Measurements from ENCODE around the gene SMOC1.

Gene SMOC1

DNA sequence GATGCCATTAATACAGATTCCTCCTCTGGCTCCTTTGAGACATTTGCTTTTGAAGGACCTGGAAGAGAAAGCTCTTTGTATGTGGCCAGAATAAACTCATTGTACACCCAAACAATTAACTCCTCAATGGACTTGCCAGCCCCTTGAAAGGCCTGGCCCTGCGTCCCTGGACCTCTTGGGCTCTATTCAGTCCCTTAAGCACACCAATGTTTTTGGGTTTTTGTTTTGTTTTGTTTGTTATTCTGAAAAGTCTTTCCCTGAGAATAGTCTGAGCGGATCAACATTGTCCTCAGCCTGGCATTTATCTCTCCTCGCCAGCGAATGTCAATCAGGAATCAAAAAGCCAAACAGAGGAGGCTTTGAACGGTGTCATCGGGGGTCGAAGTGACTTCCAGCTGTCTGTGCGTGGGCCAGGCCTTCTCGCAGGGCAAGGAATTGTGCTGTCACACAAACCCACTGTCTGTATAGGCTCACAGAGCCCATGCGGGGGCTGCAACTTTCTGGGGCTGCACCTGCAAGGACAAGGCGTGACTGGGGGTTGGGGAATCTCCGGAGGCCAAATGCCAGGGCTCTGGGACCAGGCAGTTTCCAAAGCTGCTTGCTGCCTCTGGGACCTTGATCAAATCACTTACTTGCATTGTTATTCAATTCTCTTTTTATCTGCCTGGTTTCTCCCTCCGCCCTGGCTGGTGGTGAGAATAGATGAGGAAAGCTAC lies 108.3 kb downstream of the SMOC1 start:
- DNase-seq, result no peak

DNA sequence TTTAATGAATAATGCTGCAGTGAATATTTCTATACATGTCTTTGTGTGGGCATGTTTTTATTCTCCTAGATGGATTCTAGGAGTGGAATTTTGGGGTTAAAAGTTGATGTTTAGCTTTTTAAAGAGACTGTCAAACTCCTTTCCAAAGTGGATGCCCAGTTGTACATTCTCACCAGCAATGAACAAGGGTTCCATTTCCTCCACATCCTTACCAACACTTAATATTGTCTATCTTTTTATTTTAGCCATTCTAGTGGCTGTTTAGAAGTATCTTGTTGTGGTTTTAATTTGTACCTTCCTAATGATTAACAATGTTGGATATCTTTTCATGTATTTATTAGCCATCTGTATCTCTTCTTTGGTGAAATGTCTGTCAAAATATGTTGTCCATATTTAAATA lies 109.8 kb downstream of the SMOC1 start:
- DNase-seq, result no peak

DNA sequence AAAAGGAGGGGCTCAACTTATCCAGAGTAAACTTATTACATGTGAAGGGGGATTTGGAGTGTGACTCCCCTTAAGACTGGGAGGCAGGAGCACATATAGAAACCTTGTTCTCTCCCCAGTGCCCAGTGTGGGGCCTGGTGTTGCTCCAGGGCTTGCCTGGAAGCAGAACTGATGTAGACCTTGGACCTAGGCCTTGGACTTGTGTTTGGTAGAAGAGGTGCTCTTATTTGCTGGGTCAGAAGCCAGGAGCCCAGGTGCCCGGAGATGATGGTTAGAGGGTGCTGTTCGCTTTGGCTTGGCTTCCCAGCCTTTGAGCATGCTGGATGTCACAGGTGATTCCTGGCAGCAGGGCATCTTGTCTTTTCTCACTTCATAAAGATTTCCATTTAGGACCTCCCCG lies 110.4 kb downstream of the SMOC1 start:
- no peak for DNase-seq

DNA sequence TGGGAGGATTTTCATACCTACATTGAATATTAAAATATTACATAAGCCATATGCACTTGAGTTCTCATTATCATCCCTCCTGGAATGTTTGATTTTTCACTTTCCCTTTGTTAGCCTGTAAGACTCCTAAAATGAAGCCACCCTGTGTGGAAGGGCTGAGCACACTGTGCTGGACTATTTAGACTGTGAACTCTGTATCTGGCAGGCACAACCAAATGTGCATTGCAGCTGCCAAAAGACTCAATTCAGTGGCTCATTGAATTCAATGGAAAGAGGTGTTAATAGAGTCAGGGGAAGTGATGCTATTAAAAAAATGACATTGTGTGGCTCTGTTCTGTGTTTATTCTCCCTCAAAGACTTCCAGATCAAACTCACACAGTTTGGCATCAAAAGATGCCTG lies 111.1 kb downstream of the SMOC1 start:
- no peak for DNase-seq

DNA sequence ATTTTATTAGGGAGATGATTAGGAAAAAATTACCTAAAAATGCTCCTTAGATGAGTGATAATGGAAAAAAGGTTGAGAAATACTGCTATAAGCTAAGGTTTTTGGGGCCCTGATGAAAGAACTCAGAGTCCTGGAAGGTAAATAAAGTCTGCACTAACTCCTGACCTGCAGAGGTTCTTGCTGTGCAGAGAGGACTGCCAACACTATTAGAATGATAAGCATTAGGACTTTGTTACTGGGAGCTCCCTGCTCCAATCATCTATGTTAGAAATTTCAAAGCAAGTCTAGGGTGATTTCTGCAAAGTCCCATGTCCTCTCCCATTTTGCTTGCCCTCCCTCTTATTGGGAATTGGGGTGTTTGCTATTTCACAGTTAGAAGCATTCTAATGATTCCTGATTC lies 112.2 kb downstream of the SMOC1 start:
- no peak for DNase-seq

DNA sequence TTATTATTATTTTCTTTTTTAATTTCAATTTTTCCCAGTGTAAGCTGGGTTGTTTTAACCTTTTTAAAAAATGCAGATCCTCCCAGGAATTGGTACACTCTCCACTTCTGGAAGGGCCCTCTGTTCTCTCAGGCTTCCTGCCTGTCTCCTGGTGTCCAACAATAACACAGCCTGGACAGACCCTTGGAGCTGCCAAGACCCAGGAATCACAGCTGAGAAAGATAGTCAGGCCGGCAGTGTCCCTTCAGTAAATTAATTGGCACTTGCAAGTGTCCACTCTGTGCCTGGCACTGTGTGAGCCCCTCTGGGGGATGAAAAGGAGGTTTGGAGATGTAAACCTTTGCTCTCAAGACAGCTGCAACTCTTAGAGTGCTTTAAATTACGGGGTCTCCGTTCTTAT lies 113.3 kb downstream of the SMOC1 start:
- no peak for DNase-seq

DNA sequence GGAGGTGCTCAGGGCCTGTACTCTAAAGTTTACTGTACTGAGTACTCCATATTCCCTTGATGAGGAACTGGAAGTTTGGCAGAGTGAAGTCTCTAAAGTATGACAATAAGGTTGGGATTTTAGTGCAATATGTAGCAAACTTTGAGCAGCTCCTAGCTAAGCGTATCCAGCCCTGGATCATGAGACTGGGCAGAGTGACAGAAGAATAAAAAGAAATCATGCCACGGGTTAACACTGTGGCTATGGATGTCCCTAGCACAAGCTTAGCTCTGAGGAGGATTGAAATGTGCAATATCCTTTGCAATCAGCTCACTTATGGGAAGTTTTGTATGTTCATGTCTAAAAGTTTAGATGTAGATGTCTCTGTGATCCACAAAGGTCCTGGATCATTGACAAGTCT lies 114.1 kb downstream of the SMOC1 start:
- DNase-seq, result no peak

DNA sequence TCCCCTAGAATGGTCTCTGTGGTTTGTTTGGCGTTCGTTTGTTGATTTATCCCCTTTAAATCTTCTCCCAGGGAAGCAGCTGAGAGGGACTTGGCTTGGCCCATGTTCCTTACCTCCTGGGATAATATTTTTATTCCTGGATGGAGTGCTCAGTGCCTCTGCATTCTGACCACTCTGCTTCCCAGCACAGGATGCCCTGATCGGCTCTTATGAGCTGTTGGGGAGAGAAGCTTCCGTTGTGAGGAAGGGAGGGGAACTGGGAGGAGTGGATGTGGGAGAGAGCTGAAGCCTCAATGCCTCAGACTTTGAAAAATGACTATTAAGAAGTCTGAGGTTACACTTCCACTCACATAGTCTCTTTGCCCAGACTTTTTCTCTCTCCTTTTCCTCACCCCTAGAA lies 114.8 kb downstream of the SMOC1 start:
- DNase-seq, result no peak

DNA sequence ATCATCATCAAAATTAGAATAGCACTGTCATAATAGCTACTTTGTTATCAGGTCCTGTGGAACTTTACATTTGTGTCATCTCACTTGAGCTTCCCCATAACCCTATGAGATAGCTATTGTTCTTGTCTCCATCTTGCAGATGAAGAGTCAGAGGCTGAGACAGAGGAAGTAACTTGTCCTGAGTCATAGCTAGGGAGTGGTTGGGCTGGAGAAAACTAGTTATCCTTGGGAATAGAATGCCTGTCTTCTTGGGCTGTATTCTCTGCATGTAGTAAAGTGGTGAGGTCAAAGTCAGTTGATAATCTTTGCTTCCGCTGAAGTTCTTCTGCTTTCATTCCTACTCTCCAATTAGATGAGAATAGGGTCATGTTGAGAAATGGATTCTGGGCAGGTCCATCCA lies 117.0 kb downstream of the SMOC1 start:
- DNase-seq, result no peak

DNA sequence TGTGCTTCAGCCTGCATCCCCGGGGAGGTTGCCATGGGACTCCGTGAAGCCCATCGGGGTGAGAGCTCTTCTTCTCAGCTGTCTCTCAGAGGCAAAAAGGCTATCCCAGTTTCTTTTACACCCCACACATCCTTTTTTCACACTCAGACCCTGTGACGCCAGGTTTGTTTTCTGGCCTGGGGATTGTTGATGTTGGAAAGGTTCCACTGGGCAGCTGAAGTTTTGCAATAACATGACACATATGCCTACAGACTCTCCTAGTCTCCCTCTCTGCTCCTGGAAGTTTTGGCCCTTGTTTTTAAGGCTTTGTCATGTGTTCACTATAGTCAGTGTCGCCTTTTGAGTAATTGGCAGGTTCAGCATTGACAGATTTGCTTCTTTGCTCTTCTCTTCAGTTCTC lies 118.6 kb downstream of the SMOC1 start:
- no peak for DNase-seq

DNA sequence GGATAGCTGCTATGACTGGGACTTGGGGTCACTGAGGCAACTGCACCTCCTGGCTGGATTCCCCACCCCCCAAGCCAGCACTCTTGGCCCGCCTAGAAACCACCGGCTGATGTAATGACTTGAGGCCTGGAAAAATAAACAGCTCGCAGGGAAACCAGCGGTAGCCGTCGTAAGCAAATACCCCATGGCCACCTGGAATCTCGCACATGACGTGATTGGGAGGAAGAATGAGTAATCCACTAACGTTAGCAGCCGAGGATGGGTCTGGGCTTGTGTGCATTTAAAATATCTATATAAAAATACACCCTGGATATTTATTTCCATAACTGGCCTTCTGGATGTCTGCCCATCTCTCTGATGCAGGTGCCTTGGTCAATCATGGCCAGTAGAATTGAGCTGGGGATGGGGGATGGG lies 120.1 kb downstream of the SMOC1 start:
- no peak for DNase-seq

DNA sequence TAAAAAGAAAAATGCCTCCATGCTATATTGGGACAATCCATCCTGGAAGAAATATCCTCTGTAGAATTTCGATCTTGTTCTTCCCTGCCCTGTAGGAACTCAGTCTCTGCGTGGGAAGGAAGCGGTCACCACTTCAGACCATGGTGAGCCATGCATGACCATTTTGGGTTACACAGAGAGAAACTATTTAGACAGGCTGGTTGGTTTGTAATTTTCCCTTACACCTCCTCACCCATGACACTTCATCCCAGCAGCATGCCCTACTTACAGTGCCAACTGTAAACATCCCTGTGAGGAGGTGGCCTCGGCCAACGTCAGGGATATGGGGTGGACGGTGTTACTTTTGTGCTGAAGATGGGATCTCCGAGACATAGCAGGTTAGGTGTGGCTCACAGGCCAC lies 121.4 kb downstream of the SMOC1 start:
- DNase-seq, result no peak

DNA sequence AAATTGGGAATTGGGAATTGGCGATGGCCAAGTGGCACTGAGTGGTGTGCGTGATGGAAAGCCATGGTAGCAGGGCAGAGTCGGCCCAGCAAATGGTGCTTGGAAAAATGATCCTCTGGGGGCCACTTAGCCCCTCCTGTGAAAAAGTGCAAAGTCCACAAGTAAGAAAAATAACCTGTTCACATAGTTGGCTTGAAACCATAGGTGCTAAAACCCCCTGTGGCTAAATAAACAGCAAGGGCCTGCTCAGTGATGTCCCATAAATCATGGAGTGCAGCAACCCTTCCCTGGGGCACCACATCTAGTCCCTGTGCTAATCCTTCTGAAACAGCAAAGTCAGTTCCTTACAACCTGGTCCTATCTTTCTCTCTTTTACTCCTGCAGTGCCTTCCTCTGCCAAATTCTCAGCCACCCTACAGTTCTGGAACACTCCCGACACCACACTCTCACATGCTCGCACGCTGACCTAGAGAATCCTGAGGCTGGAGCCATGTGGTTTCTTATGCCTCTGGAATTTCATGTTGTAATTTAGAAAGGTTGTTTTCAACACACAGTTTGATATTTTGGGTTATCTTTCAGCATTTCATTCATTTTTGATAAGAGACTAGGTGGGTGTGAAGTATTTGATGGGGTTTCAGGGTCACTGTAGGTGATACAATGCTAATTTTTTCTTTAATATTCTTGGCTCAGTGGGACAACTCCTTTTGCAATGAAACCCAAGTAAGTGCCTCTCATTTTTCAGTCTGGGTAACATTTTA lies 123.6 kb downstream of the SMOC1 start:
- no peak for DNase-seq

DNA sequence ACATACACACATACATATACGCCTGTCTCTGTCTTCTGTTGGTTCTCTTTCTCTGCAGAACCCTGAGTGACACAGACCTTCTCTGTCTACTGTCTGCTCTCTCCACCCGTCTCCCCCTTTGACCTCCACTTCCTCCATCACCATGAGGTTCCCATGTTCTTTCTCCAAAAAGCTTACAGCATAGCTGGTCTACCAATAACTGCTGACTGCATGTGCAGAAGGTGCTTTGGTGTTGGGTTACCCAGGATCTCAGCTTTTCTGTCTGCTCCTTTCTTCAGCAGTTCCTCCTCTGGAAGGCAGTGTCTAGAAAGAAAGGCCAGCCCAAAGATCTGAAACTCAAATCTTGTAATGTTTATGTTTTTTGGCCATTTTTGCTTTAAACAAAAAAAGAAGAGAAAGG lies 125.6 kb downstream of the SMOC1 start:
- DNase-seq, result no peak

DNA sequence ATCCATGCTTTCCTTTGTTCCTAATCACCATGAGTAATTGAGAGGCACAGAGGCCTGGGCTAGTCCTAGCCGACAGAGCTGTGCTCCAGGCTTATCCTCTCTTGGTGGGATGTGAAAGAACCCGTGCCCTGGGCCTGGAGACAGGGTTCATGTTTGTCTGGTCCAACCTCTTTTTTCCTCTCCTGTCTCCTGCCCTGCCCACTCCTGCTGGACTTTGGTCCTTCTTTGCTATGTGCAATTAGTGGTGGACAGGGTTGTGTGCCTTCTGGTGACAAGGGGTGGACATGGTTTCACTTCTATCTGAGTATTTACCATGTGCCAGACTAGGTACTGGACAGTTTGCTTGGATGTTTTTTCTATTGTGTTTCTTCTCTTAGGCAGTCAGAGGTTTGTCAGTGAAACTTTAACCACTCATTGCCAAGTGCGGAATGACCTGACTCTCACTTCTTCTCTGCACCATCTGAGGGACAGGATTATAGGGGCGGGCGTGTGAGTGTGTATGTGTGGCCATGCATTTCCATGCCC lies 126.1 kb downstream of the SMOC1 start:
- DNase-seq, result no peak

DNA sequence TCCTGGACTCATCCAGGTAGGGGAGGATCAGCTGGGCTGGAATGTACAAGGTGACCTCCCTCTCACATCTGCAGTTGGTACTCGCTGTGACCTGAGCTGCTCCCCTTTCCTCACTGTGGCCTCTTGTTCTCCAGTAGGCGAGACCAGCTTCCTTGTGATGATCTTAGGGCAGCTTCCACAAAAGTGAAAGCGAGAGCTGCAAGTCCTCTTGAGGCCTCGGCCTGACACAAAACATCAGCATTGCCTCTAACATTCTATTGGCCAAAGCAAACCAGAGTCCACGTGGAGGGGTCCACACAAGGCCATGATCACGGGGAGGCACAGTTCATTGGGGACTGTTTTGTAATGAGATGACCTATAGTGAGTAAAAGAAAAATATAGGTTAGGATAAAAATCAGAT lies 127.5 kb downstream of the SMOC1 start:
- DNase-seq, result no peak

DNA sequence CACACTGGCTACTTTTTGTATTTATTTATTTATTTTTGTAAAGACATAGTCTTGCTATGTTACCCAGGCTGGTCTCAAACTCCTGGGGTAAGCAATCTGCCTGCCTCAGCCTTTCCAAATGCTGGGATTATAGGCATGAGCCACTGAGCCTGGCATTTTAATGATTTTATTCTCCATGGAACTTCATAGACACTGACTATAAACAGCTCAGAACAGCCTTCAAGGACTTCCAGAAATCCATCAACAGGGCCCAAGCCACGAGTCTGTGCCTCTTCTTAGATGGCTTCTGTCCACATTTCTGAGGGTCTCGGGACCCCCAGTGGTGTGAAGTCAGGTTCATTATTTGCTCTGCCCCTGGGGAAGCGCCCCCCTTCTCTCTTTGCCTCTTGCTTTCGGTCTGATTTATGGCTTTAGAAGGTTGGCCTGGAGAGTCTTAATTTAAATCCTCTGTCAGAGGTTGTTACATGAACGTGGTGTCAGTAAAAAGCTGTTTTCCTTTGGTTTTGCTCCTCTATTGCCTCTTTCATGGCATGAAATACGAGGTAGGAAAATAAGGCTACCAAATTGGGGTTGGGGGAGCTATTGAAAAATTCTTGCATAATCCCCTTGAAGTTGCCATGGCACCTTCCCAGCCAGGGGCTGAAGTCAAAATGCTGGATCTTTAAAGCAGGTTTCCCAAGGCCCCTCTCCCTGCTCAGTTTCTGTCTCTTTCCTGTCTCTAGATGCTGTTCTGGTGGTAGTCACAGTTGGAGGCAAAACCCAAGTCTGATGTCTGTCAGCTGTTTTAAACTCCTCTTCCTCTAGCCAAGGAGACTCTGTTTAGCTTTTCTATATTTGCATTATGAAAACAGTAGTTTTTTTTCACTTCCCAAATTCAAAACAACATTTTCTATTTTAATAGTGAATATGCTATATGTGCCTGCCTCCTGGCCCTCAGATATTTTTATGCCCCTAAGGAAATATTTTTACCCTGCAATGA lies 129.4 kb downstream of the SMOC1 start:
- DNase-seq, result no peak

DNA sequence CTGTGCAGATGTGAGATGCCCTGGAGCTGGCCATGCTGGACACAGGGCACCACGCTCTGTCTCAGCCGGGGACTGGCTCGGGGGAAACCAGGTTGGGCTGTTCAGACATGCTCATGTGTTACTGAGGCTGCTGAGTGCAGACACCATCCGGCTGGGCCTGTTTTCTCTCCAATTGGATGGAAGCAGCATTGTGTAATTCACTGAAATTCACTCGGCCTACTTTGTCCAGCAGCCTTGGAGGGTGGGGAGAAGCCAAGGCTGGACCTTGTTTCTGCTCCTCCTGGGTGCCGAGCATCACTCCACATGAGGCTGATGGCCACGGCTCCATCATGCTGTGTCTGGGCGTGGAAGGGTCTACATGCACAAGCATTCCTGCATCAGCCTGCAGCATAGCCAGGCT lies 130.7 kb downstream of the SMOC1 start:
- no peak for DNase-seq

DNA sequence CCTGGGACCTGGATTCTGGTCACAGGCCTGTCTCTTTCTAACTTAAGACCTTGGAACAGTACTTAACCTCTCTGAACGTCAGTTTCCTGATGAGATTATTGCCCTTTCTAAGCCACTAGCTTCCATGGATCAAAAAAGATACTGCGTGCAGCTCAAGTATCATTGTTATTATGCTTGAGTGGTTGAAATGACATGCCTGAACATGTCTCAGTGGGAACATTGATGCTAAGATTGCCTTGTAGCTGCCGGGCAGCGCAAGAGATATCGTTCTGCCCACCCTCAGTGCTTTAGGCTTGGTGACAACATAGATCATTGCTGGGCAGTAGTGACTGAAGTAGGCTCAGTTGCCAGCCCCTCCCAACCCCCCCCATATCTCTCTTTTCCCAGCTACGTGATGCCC lies 131.9 kb downstream of the SMOC1 start:
- no peak for DNase-seq

DNA sequence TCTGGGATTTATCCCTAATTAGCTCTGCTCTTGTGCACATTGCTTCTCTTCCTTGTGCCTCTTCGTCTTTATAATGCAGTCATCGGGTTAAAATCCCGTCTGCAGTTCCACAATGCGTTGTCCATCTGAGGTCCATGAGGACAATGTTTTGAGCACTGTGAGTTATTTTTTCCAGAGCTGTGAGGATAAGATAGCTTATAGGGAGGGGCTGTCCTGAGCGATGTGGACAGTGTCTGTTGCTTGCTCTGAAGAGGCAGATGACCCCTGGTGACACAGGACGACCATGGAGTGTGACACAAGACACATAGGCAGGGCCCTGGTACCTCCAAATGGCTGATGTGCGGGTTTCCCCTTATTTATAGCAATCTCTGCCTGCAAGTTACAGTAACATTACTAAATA lies 132.5 kb downstream of the SMOC1 start:
- no peak for DNase-seq

DNA sequence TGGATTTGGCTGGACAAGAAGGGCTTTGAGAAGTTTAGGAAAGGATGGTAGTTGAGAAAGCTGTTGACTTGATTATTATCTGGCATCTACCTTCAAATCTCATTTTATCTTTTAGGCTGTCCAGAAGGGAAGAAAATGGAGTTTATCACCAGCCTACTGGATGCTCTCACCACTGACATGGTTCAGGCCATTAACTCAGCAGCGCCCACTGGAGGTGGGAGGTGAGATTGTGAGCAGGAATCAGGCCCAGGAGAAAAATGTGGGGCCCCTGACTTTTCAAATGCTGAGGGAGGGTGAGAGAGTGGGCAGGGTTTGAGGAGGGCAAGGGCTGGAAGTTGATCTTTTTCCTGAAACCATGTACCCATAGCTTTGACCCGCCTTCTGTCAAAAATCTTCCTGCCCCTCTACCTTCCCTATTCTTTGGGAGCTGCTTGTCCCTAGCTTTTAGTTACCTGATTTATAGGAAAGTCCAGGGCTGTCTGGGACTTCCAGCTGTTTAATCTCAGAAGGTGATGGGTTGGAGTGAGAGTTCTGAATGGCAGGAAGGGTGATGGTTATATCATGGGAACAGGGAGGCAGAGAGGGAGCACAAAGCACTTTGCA lies 134.2 kb downstream of the SMOC1 start:
- DNase-seq, result peak; percentile 48

DNA sequence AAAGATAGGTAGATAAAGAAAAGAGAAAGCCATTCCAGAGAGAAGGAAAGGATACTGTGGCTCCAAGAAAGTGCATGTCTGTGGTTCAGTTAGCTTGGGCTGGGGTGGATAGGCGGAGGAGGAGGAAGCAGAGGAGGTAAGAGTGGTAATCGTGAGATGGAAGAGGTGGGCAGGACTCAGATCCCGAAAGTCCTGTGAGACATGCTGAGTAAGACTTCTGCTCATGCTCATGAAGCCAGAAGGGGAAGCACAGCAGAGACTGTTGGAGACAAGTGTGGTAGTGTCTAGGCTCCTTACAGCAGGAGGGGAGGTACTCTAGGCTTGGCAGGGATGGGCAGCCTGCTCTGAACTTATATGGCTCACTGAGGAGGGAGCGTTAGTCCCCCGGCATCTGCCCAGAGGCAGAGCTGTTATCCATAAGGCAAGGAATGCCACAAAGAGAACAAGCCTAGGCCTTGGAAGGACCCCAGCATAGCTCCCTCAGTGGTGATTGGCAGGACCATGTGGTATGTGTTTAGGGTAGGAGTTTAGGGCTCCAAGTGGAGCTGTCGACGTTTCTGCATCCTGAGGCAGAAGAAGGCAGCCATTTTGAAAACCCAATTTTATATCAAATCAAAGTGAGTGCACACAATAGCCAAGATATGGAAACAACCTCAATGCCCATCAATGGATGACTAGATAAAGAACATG lies 135.3 kb downstream of the SMOC1 start:
- DNase-seq, result no peak

All from activated CD4-positive, alpha-beta T cell treated with anti-CD3 and anti-CD28 coated beads, Interleukin-2, amount 50 U/mL, for 16 hours (primary cell).